Fibroblast of lung (primary cell): ENCODE data around the gene AKNA.

Source experiments
- EZH2 ChIP-seq: IDR thresholded peaks from 2 replicates; pipeline ENCODE4 v1.5.1; 2012; ENCODE audit warnings: low read length, control low read depth, mild to moderate bottlenecking; ENCODE audit errors: missing control alignments
- TF ChIP-seq, protein P1 (sequence below), 2 donors: IDR thresholded peaks in 1 of 2; conservative IDR thresholded peaks in 1 of 2; 1 replicate in 1 of 2; 2 replicates in 1 of 2; pipeline ENCODE4 v1.5.1; 2011 to 2012; ENCODE audit warnings: low read length in 2 of 2, control low read depth in 1 of 2, inconsistent platforms in 1 of 2, low read depth in 1 of 2, mild to moderate bottlenecking in 1 of 2

DNA sequence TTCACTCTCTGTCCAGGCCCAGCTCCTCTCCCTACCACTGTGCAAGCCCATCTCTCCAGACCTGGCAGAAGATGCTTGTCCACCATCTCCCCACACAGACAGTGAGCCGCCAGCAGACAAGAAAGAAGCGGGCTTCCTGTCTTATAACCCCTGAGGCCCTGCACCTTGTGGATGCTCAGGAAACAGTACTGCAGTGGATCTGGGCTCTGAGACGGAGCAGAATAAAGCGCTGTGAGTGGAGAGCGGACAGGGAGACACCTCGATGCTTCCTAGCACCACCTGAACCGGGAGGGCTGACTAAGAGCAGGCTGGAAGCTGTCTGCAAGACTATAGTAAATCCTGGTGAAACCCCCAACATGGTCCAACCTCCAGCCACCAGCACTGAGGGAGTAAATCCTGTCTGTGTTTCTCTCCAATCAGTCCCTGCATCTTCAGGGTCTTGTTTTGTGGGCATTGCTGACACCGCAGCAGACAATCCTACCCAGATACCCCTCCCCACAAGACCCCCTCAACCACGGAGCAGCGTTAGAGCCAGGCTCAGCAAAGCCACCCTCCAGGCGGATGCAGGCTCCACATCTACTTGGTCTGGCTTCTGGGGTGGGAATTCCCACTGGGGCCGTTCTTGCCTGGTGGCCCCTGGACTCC, 39.4 kb downstream of the AKNA start:
- TF ChIP-seq, protein P1, sequence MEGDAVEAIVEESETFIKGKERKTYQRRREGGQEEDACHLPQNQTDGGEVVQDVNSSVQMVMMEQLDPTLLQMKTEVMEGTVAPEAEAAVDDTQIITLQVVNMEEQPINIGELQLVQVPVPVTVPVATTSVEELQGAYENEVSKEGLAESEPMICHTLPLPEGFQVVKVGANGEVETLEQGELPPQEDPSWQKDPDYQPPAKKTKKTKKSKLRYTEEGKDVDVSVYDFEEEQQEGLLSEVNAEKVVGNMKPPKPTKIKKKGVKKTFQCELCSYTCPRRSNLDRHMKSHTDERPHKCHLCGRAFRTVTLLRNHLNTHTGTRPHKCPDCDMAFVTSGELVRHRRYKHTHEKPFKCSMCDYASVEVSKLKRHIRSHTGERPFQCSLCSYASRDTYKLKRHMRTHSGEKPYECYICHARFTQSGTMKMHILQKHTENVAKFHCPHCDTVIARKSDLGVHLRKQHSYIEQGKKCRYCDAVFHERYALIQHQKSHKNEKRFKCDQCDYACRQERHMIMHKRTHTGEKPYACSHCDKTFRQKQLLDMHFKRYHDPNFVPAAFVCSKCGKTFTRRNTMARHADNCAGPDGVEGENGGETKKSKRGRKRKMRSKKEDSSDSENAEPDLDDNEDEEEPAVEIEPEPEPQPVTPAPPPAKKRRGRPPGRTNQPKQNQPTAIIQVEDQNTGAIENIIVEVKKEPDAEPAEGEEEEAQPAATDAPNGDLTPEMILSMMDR (conservative IDR thresholded peaks at IDR 0.05 in 1 of 2, IDR thresholded peaks at IDR 0.05 in 1 of 2; ENCODE audit: low read depth in 1 of 2, low read length in 2 of 2), result no peak
- no peak for TF ChIP-seq EZH2
